Measurements from ENCODE around the gene UPB1.

UPB1 gene

GRCh38 chr22:24563246-24563645 lies 68.1 kb downstream of the UPB1 start:
- FAIRE-seq (no peak), DNase-seq (ENCODE audit: insufficient read length, low spot score) (no peak)
- TF ChIP-seq, protein P1, sequence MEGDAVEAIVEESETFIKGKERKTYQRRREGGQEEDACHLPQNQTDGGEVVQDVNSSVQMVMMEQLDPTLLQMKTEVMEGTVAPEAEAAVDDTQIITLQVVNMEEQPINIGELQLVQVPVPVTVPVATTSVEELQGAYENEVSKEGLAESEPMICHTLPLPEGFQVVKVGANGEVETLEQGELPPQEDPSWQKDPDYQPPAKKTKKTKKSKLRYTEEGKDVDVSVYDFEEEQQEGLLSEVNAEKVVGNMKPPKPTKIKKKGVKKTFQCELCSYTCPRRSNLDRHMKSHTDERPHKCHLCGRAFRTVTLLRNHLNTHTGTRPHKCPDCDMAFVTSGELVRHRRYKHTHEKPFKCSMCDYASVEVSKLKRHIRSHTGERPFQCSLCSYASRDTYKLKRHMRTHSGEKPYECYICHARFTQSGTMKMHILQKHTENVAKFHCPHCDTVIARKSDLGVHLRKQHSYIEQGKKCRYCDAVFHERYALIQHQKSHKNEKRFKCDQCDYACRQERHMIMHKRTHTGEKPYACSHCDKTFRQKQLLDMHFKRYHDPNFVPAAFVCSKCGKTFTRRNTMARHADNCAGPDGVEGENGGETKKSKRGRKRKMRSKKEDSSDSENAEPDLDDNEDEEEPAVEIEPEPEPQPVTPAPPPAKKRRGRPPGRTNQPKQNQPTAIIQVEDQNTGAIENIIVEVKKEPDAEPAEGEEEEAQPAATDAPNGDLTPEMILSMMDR (IDR thresholded peaks at IDR 0.05; ENCODE audit: insufficient read depth, missing control alignments) = no peak

GRCh38 chr22:24564376-24565058 lies 69.4 kb downstream of the UPB1 start:
- FAIRE-seq (no peak), DNase-seq (ENCODE audit: insufficient read length, low spot score) (no peak)
- TF ChIP-seq, protein P1 (IDR thresholded peaks at IDR 0.05; ENCODE audit: insufficient read depth, missing control alignments) = no peak

- FAIRE-seq (no peak), DNase-seq (ENCODE audit: insufficient read length, low spot score) (no peak)
- TF ChIP-seq, protein P1 (IDR thresholded peaks at IDR 0.05; ENCODE audit: insufficient read depth, missing control alignments) = no peak
Measured at GRCh38 chr22:24565077-24565476, 69.9 kb downstream of the UPB1 start.

- TF ChIP-seq, protein P1 (IDR thresholded peaks at IDR 0.05; ENCODE audit: insufficient read depth, missing control alignments) = no peak
- DNase-seq (ENCODE audit: insufficient read length, low spot score) (no peak), FAIRE-seq (no peak)
Measured at GRCh38 chr22:24566899-24567511, 71.9 kb downstream of the UPB1 start.

DNA sequence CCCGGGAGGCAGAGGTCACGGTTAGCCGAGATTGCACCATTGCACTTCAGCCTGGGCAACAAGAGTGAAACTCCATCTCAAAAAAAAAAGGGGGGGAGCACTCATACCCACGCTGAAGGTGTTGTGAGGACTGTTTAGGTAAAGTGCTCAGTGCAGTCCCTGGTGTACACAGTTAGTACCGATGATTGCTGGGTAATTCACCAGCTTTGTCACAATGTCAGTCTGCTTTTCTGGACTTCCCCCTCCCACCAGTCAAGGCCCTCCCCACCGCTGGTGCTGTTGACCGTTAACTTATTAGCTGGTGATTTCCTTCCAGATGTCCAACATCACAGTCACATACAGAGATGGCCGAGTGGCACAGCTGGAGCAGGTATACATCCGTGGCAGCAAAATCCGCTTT lies 72.5 kb downstream of the UPB1 start:
- TF ChIP-seq, protein P1 (IDR thresholded peaks at IDR 0.05; ENCODE audit: insufficient read depth, missing control alignments) = no peak
- DNase-seq (ENCODE audit: insufficient read length, low spot score) = no peak
- no peak for FAIRE-seq

- no peak for DNase-seq (ENCODE audit: insufficient read length, low spot score)
- no peak for FAIRE-seq
- TF ChIP-seq, protein P1 (IDR thresholded peaks at IDR 0.05; ENCODE audit: insufficient read depth, missing control alignments) = no peak
Measured at GRCh38 chr22:24571266-24571665, 76.1 kb downstream of the UPB1 start.

GRCh38 chr22:24576778-24577177 lies 81.6 kb downstream of the UPB1 start:
- DNase-seq (ENCODE audit: insufficient read length, low spot score) (no peak), FAIRE-seq (no peak)
- TF ChIP-seq, protein P1 (IDR thresholded peaks at IDR 0.05; ENCODE audit: insufficient read depth, missing control alignments) = no peak
